HepG2 (cell line): ENCODE measurements around the gene DPEP1. TPM values are rescaled to one million over a fixed set of nuclear protein-coding genes. Genes with fewer than 3 reads are reported as not detected.
A peak's percentile ranks its signal among the peaks of the same experiment; 100 is the strongest.

Experiments used
- JARID2 ChIP-seq: sonication (generic); formaldehyde crosslinking; IDR thresholded peaks from 2 replicates; pipeline ENCODE4 v1.8.1; 2023; ENCODE audit warnings: missing genetic modification reagents, inconsistent platforms; ENCODE audit not compliant: insufficient replicate concordance
- MED8 ChIP-seq: sonication (generic); formaldehyde crosslinking; IDR thresholded peaks from 2 replicates; pipeline ENCODE4 v1.8.1; 2023; ENCODE audit warnings: mild to moderate bottlenecking, missing genetic modification reagents; ENCODE audit not compliant: insufficient replicate concordance
- NFE2L1 ChIP-seq: sonication (generic); formaldehyde crosslinking; IDR thresholded peaks from 2 replicates; pipeline ENCODE4 v1.4.0; 2020; ENCODE audit warnings: missing genetic modification reagents, mild to moderate bottlenecking, borderline replicate concordance
- PRDM10 ChIP-seq: sonication (generic); formaldehyde crosslinking; IDR thresholded peaks from 2 replicates; pipeline ENCODE4 v1.4.0; 2020; ENCODE audit warnings: low read depth, missing genetic modification reagents
- RBM39 ChIP-seq: fragments of 200-400 bp; formaldehyde crosslinking; IDR thresholded peaks from one replicate; pipeline ENCODE4 v1.6.1; 2018; ENCODE audit warnings: antibody characterized with exemption, mild to moderate bottlenecking, low read depth, low read length; ENCODE audit not compliant: poor library complexity, severe bottlenecking
- SMC3 ChIP-seq: IDR thresholded peaks from 2 replicates; pipeline ENCODE4 v1.6.1; 2011; ENCODE audit warnings: low read length, improper control_type of control experiment
- TOPORS ChIP-seq: sonication (generic); formaldehyde crosslinking; IDR thresholded peaks from 2 replicates; pipeline ENCODE4 v1.8.0; 2023; ENCODE audit warnings: mild to moderate bottlenecking, missing genetic modification reagents
- YEATS4 ChIP-seq: sonication (generic); formaldehyde crosslinking; IDR thresholded peaks from 2 replicates; pipeline ENCODE4 v1.4.0; 2020; ENCODE audit warnings: missing genetic modification reagents, borderline replicate concordance
- ZBTB14 ChIP-seq: sonication (generic); formaldehyde crosslinking; IDR thresholded peaks from 2 replicates; pipeline ENCODE4 v1.4.0; 2020; ENCODE audit warnings: missing genetic modification reagents
- ZNF317 ChIP-seq: sonication (generic); formaldehyde crosslinking; IDR thresholded peaks from 2 replicates; pipeline ENCODE4 v1.5.0; 2020; ENCODE audit warnings: mild to moderate bottlenecking, missing genetic modification reagents
- ZNF557 ChIP-seq: sonication (generic); formaldehyde crosslinking; IDR thresholded peaks from 2 replicates; pipeline ENCODE4 v1.4.0; 2020; ENCODE audit warnings: missing genetic modification reagents
- ZNF577 ChIP-seq: sonication (generic); formaldehyde crosslinking; IDR thresholded peaks from 2 replicates; pipeline ENCODE4 v1.4.0; 2020; ENCODE audit warnings: mild to moderate bottlenecking, low read depth, missing genetic modification reagents, borderline replicate concordance
- ZNF839 ChIP-seq: sonication (generic); formaldehyde crosslinking; IDR thresholded peaks from 2 replicates; pipeline ENCODE4 v1.4.0; 2020; ENCODE audit warnings: missing genetic modification reagents, mild to moderate bottlenecking, borderline replicate concordance
- polyA plus RNA-seq, 8 experiments: library from polyadenylated mRNA; depleted of rRNA in 3 of 8; stranded (reverse) in 7 of 8; unstranded in 1 of 8; fragments of >200 nt; fragmentation: Illumina TruSeq in 4 of 8; extraction: Trizol in 4 of 8; gene quantifications; 2 replicates each; pipeline versions ENCODE4 v1.2.1 to v1.2.3, GENCODE V29; 2011 to 2016; ENCODE audit warnings: low read depth in 4 of 8, missing spikeins in 1 of 8, mixed read lengths in 1 of 8; ENCODE audit not compliant: insufficient read depth in 1 of 8
- total RNA-seq, 5 experiments: library from RNA; depleted of rRNA; stranded (reverse); fragments of >200 nt; fragmentation: Illumina TruSeq; extraction: Trizol; gene quantifications; 2 replicates each; pipeline ENCODE4 v1.2.3, GENCODE V29; 2016; ENCODE audit warnings: low read depth in 1 of 5
- TF ChIP-seq, protein P1 (sequence below): sonication (generic); formaldehyde crosslinking; IDR thresholded peaks from 2 replicates; pipeline ENCODE4 v1.4.0; 2020; ENCODE audit warnings: missing genetic modification reagents, borderline replicate concordance
- TF ChIP-seq, protein P2 (sequence below): sonication (generic); formaldehyde crosslinking; IDR thresholded peaks from 2 replicates; pipeline ENCODE4 v1.8.1; 2023; ENCODE audit warnings: mild to moderate bottlenecking, inconsistent platforms, moderate library complexity, missing genetic modification reagents, borderline replicate concordance
- TF ChIP-seq, protein P3 (sequence below): sonication (generic); formaldehyde crosslinking; IDR thresholded peaks from 2 replicates; pipeline ENCODE4 v1.8.0; 2022; ENCODE audit warnings: mild to moderate bottlenecking, missing genetic modification reagents, moderate library complexity

Gene DPEP1
- total and polyA plus RNA-seq, 2 of the 13 experiments (the other 11 are each of a cell fraction or from before 2014, with no cell fraction given), result 37.6 to 52.2 TPM

DNA sequence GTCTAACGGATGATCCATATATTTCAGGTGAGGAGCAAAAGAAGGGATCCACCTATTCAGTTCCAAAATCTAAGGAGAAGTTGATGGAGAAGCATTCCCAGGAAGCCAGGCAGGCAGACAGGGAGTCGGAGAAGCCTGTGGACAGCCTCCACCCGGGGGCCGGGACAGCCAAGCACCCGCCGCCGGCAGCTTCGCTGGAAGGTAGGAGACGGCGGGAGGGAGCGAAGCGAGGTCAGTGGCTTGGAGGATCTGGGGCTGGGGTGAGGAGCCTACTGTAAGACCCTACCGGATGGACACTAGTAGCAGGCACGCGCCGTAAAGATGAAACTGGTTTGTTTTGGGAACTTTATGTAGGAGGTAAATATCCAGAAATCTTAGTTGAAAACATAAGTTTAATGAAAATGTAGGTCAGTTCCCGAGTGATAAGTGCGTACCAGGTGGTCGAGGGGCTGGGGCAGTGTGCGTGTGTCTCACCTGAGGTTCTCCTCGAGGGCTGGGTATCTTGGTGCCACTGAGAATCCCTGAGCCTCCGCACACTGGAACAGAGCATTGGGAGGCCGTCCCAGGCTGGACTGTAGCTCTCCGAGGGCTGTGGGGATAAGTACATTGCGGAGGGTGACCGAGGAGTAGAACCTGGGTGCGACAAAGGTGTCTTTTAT is 44.9 kb downstream of the DPEP1 start (continued):
- TF ChIP-seq PRDM10 (CRISPR knock-in tag), result no peak
- TF ChIP-seq YEATS4 (CRISPR knock-in tag), result no peak
- TF ChIP-seq, protein P1, sequence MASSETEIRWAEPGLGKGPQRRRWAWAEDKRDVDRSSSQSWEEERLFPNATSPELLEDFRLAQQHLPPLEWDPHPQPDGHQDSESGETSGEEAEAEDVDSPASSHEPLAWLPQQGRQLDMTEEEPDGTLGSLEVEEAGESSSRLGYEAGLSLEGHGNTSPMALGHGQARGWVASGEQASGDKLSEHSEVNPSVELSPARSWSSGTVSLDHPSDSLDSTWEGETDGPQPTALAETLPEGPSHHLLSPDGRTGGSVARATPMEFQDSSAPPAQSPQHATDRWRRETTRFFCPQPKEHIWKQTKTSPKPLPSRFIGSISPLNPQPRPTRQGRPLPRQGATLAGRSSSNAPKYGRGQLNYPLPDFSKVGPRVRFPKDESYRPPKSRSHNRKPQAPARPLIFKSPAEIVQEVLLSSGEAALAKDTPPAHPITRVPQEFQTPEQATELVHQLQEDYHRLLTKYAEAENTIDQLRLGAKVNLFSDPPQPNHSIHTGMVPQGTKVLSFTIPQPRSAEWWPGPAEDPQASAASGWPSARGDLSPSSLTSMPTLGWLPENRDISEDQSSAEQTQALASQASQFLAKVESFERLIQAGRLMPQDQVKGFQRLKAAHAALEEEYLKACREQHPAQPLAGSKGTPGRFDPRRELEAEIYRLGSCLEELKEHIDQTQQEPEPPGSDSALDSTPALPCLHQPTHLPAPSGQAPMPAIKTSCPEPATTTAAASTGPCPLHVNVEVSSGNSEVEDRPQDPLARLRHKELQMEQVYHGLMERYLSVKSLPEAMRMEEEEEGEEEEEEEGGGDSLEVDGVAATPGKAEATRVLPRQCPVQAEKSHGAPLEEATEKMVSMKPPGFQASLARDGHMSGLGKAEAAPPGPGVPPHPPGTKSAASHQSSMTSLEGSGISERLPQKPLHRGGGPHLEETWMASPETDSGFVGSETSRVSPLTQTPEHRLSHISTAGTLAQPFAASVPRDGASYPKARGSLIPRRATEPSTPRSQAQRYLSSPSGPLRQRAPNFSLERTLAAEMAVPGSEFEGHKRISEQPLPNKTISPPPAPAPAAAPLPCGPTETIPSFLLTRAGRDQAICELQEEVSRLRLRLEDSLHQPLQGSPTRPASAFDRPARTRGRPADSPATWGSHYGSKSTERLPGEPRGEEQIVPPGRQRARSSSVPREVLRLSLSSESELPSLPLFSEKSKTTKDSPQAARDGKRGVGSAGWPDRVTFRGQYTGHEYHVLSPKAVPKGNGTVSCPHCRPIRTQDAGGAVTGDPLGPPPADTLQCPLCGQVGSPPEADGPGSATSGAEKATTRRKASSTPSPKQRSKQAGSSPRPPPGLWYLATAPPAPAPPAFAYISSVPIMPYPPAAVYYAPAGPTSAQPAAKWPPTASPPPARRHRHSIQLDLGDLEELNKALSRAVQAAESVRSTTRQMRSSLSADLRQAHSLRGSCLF (CRISPR knock-in tag), result no peak
- no peak; the same call in 1 of the 2 replicates for TF ChIP-seq TOPORS
- no peak for TF ChIP-seq ZBTB14 (CRISPR knock-in tag)
- no peak for TF ChIP-seq RBM39
- TF ChIP-seq, protein P2, sequence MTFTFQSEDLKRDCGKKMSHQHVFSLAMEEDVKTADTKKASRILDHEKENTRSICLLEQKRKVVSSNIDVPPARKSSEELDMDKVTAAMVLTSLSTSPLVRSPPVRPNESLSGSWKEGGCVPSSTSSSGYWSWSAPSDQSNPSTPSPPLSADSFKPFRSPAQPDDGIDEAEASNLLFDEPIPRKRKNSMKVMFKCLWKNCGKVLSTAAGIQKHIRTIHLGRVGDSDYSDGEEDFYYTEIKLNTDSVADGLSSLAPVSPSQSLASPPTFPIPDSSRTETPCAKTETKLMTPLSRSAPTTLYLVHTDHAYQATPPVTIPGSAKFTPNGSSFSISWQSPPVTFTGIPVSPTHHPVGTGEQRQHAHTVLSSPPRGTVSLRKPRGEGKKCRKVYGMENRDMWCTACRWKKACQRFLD (CRISPR knock-in tag), result 0 out of 2 replicates have a peak, but pooled peaks have one; percentile 5
- TF ChIP-seq MED8, result no peak
- no peak for TF ChIP-seq NFE2L1
- TF ChIP-seq, protein P3, sequence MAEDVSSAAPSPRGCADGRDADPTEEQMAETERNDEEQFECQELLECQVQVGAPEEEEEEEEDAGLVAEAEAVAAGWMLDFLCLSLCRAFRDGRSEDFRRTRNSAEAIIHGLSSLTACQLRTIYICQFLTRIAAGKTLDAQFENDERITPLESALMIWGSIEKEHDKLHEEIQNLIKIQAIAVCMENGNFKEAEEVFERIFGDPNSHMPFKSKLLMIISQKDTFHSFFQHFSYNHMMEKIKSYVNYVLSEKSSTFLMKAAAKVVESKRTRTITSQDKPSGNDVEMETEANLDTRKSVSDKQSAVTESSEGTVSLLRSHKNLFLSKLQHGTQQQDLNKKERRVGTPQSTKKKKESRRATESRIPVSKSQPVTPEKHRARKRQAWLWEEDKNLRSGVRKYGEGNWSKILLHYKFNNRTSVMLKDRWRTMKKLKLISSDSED (CRISPR knock-in tag), result no peak
- no peak for TF ChIP-seq JARID2 (CRISPR knock-in tag)
- TF ChIP-seq ZNF557 (CRISPR knock-in tag), result no peak
- no peak for TF ChIP-seq ZNF577 (CRISPR knock-in tag)
- no peak for TF ChIP-seq SMC3
- no peak for TF ChIP-seq ZNF839 (CRISPR knock-in tag)
- peak; percentile 39; the same call in 1 of the 2 replicates for TF ChIP-seq ZNF317 (CRISPR knock-in tag)
